Endothelial cell of umbilical vein (primary cell): ENCODE data around the gene CARMIL1. TPM values are rescaled to one million over a fixed set of nuclear protein-coding genes. Genes with fewer than 3 reads are reported as not detected.

Experiments used
- BruUV-seq: library from RNA; stranded (reverse); fragments of 400-500 nt; replicated peaks from 2 replicates; lab custom pipeline; 2021; lab: Mats Ljungman, UMichigan
- CTCF ChIA-PET: fragments of 300-600, 350-600 bp; sonication (Branson Sonifier 250); formaldehyde crosslinking; loops from one replicate; lab custom pipeline; 2021; ENCODE audit warnings: antibody characterized with exemption, inconsistent platforms; lab: Charles Lee
- POLR2A ChIA-PET: fragments of 300-600, 350-600 bp; sonication (Branson Sonifier 250); formaldehyde crosslinking; loops from one replicate; lab custom pipeline; 2021; ENCODE audit warnings: antibody characterized with exemption, inconsistent platforms; lab: Charles Lee
- DNase-seq: peaks from one replicate; pipeline ENCODE4 v3.0.0-alpha.2; 2011; ENCODE audit warnings: low read depth, low spot score
- FAIRE-seq: peaks from 2 replicates; lab custom pipeline; 2011; peaks lifted over from hg19 to GRCh38; lab: Jason Lieb, UNC
- H2AFZ ChIP-seq: 2 replicates; pipeline ENCODE4 v1.6.0; 2012; ENCODE audit warnings: low read depth, low read length, control low read depth, inconsistent platforms
- H3K27ac ChIP-seq: 2 replicates; pipeline ENCODE4 v1.5.1; 2011; ENCODE audit warnings: low read depth, mild to moderate bottlenecking, control low read depth, low read length, moderate library complexity; ENCODE audit not compliant: insufficient read depth
- H3K27me3 ChIP-seq, 2 experiments: 2 replicates each; pipeline versions ENCODE4 v1.6.0 to v1.6.1; 2011; ENCODE audit warnings: low read length in 2 of 2, mixed read lengths in 1 of 2; ENCODE audit not compliant: control insufficient read depth in 2 of 2, insufficient read depth in 2 of 2
- H3K36me3 ChIP-seq, 2 experiments: 2 replicates in 1 of 2; 3 replicates in 1 of 2; pipeline ENCODE4 v1.5.1; 2011; ENCODE audit warnings: low read length in 2 of 2, mild to moderate bottlenecking in 1 of 2, moderate library complexity in 1 of 2; ENCODE audit not compliant: control insufficient read depth in 2 of 2, insufficient read depth in 2 of 2; ENCODE audit errors: extremely low read depth in 1 of 2
- H3K4me1 ChIP-seq: 3 replicates; pipeline ENCODE4 v1.5.1; 2011; ENCODE audit warnings: mild to moderate bottlenecking, low read length; ENCODE audit not compliant: control insufficient read depth, insufficient read depth; ENCODE audit errors: extremely low read depth
- H3K4me2 ChIP-seq: 2 replicates; pipeline ENCODE4 v1.6.1; 2011; ENCODE audit warnings: low read length, control low read depth, mixed read lengths; ENCODE audit not compliant: insufficient read depth
- H3K4me3 ChIP-seq, 3 experiments: fragments of 200-600 bp in 1 of 3; sonication (generic), shearing (Covaris generic) in 1 of 3; replicated peaks in 1 of 3; 2 replicates each; pipeline ENCODE4 v1.5.1; 2011 to 2016; ENCODE audit warnings: control low read depth in 3 of 3, low read length in 3 of 3, mild to moderate bottlenecking in 2 of 3, inconsistent platforms in 1 of 3, low read depth in 1 of 3, moderate library complexity in 1 of 3; ENCODE audit not compliant: insufficient read depth in 1 of 3
- H3K79me2 ChIP-seq: 2 replicates; pipeline ENCODE4 v1.6.0; 2012; ENCODE audit warnings: low read length, inconsistent platforms; ENCODE audit not compliant: control insufficient read depth, insufficient read depth
- H3K9ac ChIP-seq: replicated peaks from 2 replicates; pipeline ENCODE3; 2011; ENCODE audit warnings: low read length, control low read depth; ENCODE audit not compliant: insufficient read depth; ENCODE audit errors: extremely low read depth
- H3K9me1 ChIP-seq: replicated peaks from 3 replicates; pipeline ENCODE4 v1.6.0; 2011; ENCODE audit warnings: mild to moderate bottlenecking, low read length; ENCODE audit not compliant: control insufficient read depth, insufficient read depth; ENCODE audit errors: extremely low read depth
- H3K9me3 ChIP-seq: replicated peaks from 2 replicates; pipeline ENCODE4 v1.5.1; 2012; ENCODE audit warnings: low read length, inconsistent platforms; ENCODE audit not compliant: control insufficient read depth, insufficient read depth
- H4K20me1 ChIP-seq: replicated peaks from 2 replicates; pipeline ENCODE3; 2011; ENCODE audit warnings: mild to moderate bottlenecking, low read length; ENCODE audit not compliant: control insufficient read depth, insufficient read depth; ENCODE audit errors: extremely low read depth
- EZH2 ChIP-seq: IDR thresholded peaks from 2 replicates; pipeline ENCODE4 v1.6.1; 2012; ENCODE audit warnings: borderline replicate concordance, low read depth, mild to moderate bottlenecking, moderate library complexity, low read length, inconsistent platforms; ENCODE audit not compliant: severe bottlenecking
- FOS ChIP-seq: IDR thresholded peaks from 2 replicates; pipeline ENCODE4 v1.6.1; 2011; ENCODE audit warnings: mild to moderate bottlenecking, low read length, moderate library complexity, borderline replicate concordance; ENCODE audit not compliant: insufficient read depth
- GATA2 ChIP-seq: IDR thresholded peaks from 2 replicates; pipeline ENCODE4 v1.7.0; 2011; ENCODE audit warnings: low read depth, mild to moderate bottlenecking, moderate library complexity, mixed read lengths, low read length; ENCODE audit not compliant: insufficient read length, insufficient read depth
- MYC ChIP-seq: IDR thresholded peaks from one replicate; pipeline ENCODE4 v1.6.1; 2011; ENCODE audit warnings: mild to moderate bottlenecking, low read depth, low read length
- POLR2AphosphoS5 ChIP-seq: IDR thresholded peaks from 2 replicates; pipeline ENCODE4 v1.6.1; 2012; ENCODE audit warnings: low read depth, mild to moderate bottlenecking, control low read depth, low read length, moderate library complexity; ENCODE audit not compliant: insufficient read depth
- dilution Hi-C: fragments of 300-500 bp; cut with MboI; formaldehyde crosslinking; loops from one replicate; pipeline ENCODE4 v1.15.0; 2019; ENCODE audit warnings: low sequenced_read_pairs; ENCODE audit not compliant: extremely low pct_ligation_motif_present
- intact Hi-C: fragments of 100-400 bp; cut with micrococcal nuclease; formaldehyde crosslinking; loops from one replicate; pipeline ENCODE4 v1.10.0; 2022
- polyA plus RNA-seq, 4 experiments: library from polyadenylated mRNA; depleted of rRNA in 3 of 4; stranded (reverse) in 3 of 4; unstranded in 1 of 4; fragments of >200 nt; gene quantifications; 2 replicates each; pipeline versions ENCODE4 v1.2.1 to v1.2.3, GENCODE V29; 2011 to 2012; ENCODE audit warnings: missing spikeins in 1 of 4
- total RNA-seq: library from RNA; stranded (reverse); gene quantifications from 2 replicates; pipeline ENCODE4 v1.2.3, GENCODE V29; 2021
- TF ChIP-seq, protein P1 (sequence below): IDR thresholded peaks from 2 replicates; pipeline ENCODE4 v1.6.1; 2011; ENCODE audit not compliant: insufficient read depth, insufficient read length
- TF ChIP-seq, protein P2 (sequence below), 2 donors: IDR thresholded peaks; 1 replicate in 1 of 2; 2 replicates in 1 of 2; pipeline ENCODE4 v1.5.1; 2011; ENCODE audit warnings: low read length in 2 of 2, mild to moderate bottlenecking in 2 of 2, moderate library complexity in 2 of 2, control low read depth in 1 of 2, inconsistent platforms in 1 of 2, low read depth in 1 of 2; ENCODE audit not compliant: insufficient read depth in 1 of 2; ENCODE audit errors: extremely low read depth in 1 of 2

The CARMIL1 gene
- total and polyA plus RNA-seq, 2 donors (not counting 3 experiments of a cell fraction or from before 2014, with no cell fraction given): 1.3 to 8.7 TPM

DNA sequence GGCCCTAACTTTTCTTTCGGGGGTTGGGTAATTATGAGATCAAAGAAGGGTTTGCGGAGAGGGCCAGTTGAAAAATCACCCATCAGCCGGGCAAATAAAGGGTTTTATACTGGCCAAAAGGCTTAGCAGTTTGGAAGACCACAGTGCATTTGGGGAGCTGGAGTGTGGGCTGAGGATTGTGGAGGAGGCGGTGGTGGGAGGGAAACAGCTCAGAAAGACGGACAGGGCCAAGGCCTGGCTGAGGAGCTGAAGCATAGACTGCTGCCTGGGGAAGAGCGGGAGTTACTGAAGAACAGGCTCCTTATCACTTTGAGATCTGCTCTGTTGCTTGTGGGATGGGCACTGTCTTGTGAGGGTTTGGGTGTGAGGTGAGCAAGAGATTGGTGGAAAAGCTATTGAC lies 144.2 kb downstream of the CARMIL1 start:
- Histone ChIP-seq H3K4me3 (no peak overlapping the region), H3K79me2 (no peaks in the 10 kb centered on the region), H4K20me1 (no peaks in the 10 kb centered on the region), H3K9ac (no peak overlapping the region), H3K27ac (no peak overlapping the region), H3K9me1 (no peaks in the 10 kb centered on the region), H3K4me2 (no peak overlapping the region), H3K36me3 (no peaks in the 10 kb centered on the region), H2AFZ (no peak overlapping the region), H3K4me1 (no peaks in the 10 kb centered on the region), H3K9me3 (no peaks in the 10 kb centered on the region), H3K27me3 (peaks cover 0 to 1% of the 10 kb centered on the region in 2 experiments)
- no peak for DNase-seq
- CTCF ChIA-PET: interaction anchor here (0.6 kb wide), 1 partner anchor 18 kb away, joined by 3 read pairs; no protein-coding TSS in a partner anchor
- FAIRE-seq: no peak
- TF ChIP-seq, protein P1, sequence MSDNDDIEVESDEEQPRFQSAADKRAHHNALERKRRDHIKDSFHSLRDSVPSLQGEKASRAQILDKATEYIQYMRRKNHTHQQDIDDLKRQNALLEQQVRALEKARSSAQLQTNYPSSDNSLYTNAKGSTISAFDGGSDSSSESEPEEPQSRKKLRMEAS: no peak
- TF ChIP-seq EZH2: no peak
- no peak for TF ChIP-seq GATA2
- TF ChIP-seq, protein P2, sequence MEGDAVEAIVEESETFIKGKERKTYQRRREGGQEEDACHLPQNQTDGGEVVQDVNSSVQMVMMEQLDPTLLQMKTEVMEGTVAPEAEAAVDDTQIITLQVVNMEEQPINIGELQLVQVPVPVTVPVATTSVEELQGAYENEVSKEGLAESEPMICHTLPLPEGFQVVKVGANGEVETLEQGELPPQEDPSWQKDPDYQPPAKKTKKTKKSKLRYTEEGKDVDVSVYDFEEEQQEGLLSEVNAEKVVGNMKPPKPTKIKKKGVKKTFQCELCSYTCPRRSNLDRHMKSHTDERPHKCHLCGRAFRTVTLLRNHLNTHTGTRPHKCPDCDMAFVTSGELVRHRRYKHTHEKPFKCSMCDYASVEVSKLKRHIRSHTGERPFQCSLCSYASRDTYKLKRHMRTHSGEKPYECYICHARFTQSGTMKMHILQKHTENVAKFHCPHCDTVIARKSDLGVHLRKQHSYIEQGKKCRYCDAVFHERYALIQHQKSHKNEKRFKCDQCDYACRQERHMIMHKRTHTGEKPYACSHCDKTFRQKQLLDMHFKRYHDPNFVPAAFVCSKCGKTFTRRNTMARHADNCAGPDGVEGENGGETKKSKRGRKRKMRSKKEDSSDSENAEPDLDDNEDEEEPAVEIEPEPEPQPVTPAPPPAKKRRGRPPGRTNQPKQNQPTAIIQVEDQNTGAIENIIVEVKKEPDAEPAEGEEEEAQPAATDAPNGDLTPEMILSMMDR (IDR thresholded peaks at IDR 0.05; ENCODE audit: extremely low read depth in 1 of 2, insufficient read depth in 1 of 2, low read depth in 1 of 2, low read length in 2 of 2): no peak
- no peak for TF ChIP-seq FOS
- no peak for TF ChIP-seq POLR2AphosphoS5
- no peak for TF ChIP-seq MYC
- POLR2A ChIA-PET: no interaction called here
- no TSS peak for BruUV-seq
- dilution Hi-C loops (no loop called here), intact Hi-C loops (no loop called here)
